Trophoblast cell (in vitro differentiated cells and primary cell): Measurements from ENCODE around the gene ADIPOR2.

Source experiments
- DNase-seq, 2 donors: peaks; one replicate each; pipeline ENCODE4 v3.0.0-alpha.2; 2016
- H2AFZ ChIP-seq: 2 replicates; pipeline ENCODE4 v1.6.1; 2013; ENCODE audit warnings: low read length, moderate library complexity, mild to moderate bottlenecking; ENCODE audit not compliant: insufficient read depth, poor library complexity
- H2AK5ac ChIP-seq: 2 replicates; pipeline ENCODE4 v1.6.1; 2013; ENCODE audit warnings: mild to moderate bottlenecking, low read length
- H2BK120ac ChIP-seq: 2 replicates; pipeline ENCODE4 v1.6.1; 2013; ENCODE audit warnings: low read length, mild to moderate bottlenecking, moderate library complexity; ENCODE audit not compliant: insufficient read depth, poor library complexity
- H2BK12ac ChIP-seq: 2 replicates; pipeline ENCODE4 v1.6.1; 2013; ENCODE audit warnings: mild to moderate bottlenecking, low read length, moderate library complexity
- H2BK5ac ChIP-seq: 2 replicates; pipeline ENCODE4 v1.6.1; 2013; ENCODE audit warnings: low read length, low read depth, moderate library complexity, mild to moderate bottlenecking; ENCODE audit not compliant: poor library complexity
- H3K14ac ChIP-seq: 2 replicates; pipeline ENCODE4 v1.6.1; 2013; ENCODE audit warnings: mild to moderate bottlenecking, low read length
- H3K18ac ChIP-seq: 2 replicates; pipeline ENCODE4 v1.6.1; 2013; ENCODE audit warnings: mild to moderate bottlenecking, low read length
- H3K23ac ChIP-seq: 2 replicates; pipeline ENCODE4 v1.6.1; 2013; ENCODE audit warnings: low read length
- H3K27ac ChIP-seq: 2 replicates; pipeline ENCODE4 v1.5.1; 2013; ENCODE audit warnings: low read depth, mild to moderate bottlenecking, inconsistent platforms, low read length, moderate library complexity
- H3K27me3 ChIP-seq: 2 replicates; pipeline ENCODE4 v1.6.1; 2013; ENCODE audit warnings: inconsistent platforms, mild to moderate bottlenecking, low read length, moderate library complexity; ENCODE audit not compliant: insufficient read depth
- H3K36me3 ChIP-seq, 2 experiments: 1 replicate in 1 of 2; 2 replicates in 1 of 2; pipeline ENCODE4 v1.6.1; 2013; ENCODE audit warnings: low read length in 2 of 2, mild to moderate bottlenecking in 2 of 2, moderate library complexity in 1 of 2; ENCODE audit not compliant: insufficient read depth in 2 of 2, control insufficient read depth in 1 of 2
- H3K4ac ChIP-seq: 2 replicates; pipeline ENCODE4 v1.6.1; 2013; ENCODE audit warnings: low read depth, mild to moderate bottlenecking, low read length, moderate library complexity
- H3K4me1 ChIP-seq, 2 experiments: 1 replicate in 1 of 2; 2 replicates in 1 of 2; pipeline ENCODE4 v1.6.1; 2013; ENCODE audit warnings: low read length in 2 of 2, mild to moderate bottlenecking in 2 of 2, moderate library complexity in 1 of 2; ENCODE audit not compliant: insufficient read depth in 2 of 2, control insufficient read depth in 1 of 2
- H3K4me2 ChIP-seq: 2 replicates; pipeline ENCODE4 v1.6.1; 2013; ENCODE audit warnings: inconsistent platforms, mild to moderate bottlenecking, low read length, moderate library complexity
- H3K4me3 ChIP-seq: 2 replicates; pipeline ENCODE4 v1.5.1; 2013; ENCODE audit warnings: mild to moderate bottlenecking, low read depth, low read length, inconsistent platforms
- H3K79me1 ChIP-seq: one replicate; pipeline ENCODE4 v1.6.1; 2013; ENCODE audit warnings: low read length
- H3K79me2 ChIP-seq: 2 replicates; pipeline ENCODE4 v1.6.1; 2013; ENCODE audit warnings: low read length, mild to moderate bottlenecking; ENCODE audit not compliant: control insufficient read depth, insufficient read depth, poor library complexity
- H3K9ac ChIP-seq: 2 replicates; pipeline ENCODE4 v1.6.1; 2013; ENCODE audit warnings: mild to moderate bottlenecking, low read length
- H3K9me3 ChIP-seq: 2 replicates; pipeline ENCODE4 v1.6.1; 2013; ENCODE audit warnings: low read depth, mild to moderate bottlenecking, control low read depth, inconsistent platforms, low read length; ENCODE audit not compliant: insufficient read depth
- H4K12ac ChIP-seq: 2 replicates; pipeline ENCODE4 v1.6.1; 2013; ENCODE audit warnings: low read depth, mild to moderate bottlenecking, low read length, moderate library complexity
- H4K8ac ChIP-seq: 2 replicates; pipeline ENCODE4 v1.6.1; 2013; ENCODE audit warnings: low read depth, mild to moderate bottlenecking, low read length, moderate library complexity
- H4K91ac ChIP-seq: one replicate; pipeline ENCODE4 v1.6.1; 2013; ENCODE audit warnings: low read depth, mild to moderate bottlenecking, low read length, moderate library complexity
- WGBS: extraction: QIAGEN DNeasy Blood & Tissue Kit; methylation state at CpG from one replicate; pipeline ENCODE4 v1.1.7; 2013; ENCODE audit warnings: missing lambda C conversion rate; ENCODE audit not compliant: insufficient read length, insufficient coverage; ENCODE audit errors: extremely low coverage; 5-methylcytosine and 5-hydroxymethylcytosine counted together

ADIPOR2 gene

GRCh38 chr12:1779783-1780182, 88.9 kb downstream of the ADIPOR2 start:
- WGBS, result no CpG with 5 or more reads among the region's 1 CpG
- no peak overlapping the region for H4K8ac ChIP-seq
- H3K14ac ChIP-seq, result no peak overlapping the region
- no peak overlapping the region for H3K23ac ChIP-seq
- peaks cover 3 to 10% of the 10 kb centered on the region in 2 experiments for H3K4me1 ChIP-seq
- no peak overlapping the region for H2AK5ac ChIP-seq
- H3K36me3 ChIP-seq, result peaks cover 2 to 7% of the 10 kb centered on the region in 2 experiments
- no peaks in the 10 kb centered on the region for H3K9me3 ChIP-seq
- H2BK120ac ChIP-seq, result no peak overlapping the region
- no peak overlapping the region for H3K27ac ChIP-seq
- no peaks in the 10 kb centered on the region for H3K79me2 ChIP-seq
- H2AFZ ChIP-seq, result no peak overlapping the region
- DNase-seq, result no peak
- H2BK12ac ChIP-seq, result no peak overlapping the region
- no peak overlapping the region for H2BK5ac ChIP-seq
- no peak overlapping the region for H3K9ac ChIP-seq
- no peak overlapping the region for H3K4me3 ChIP-seq
- H3K18ac ChIP-seq, result no peak overlapping the region
- H3K79me1 ChIP-seq, result peaks cover 5% of the 10 kb centered on the region
- no peak overlapping the region for H3K4ac ChIP-seq
- H3K4me2 ChIP-seq, result no peak overlapping the region
- no peak overlapping the region for H4K91ac ChIP-seq
- H4K12ac ChIP-seq, result no peak overlapping the region
- no peaks in the 10 kb centered on the region for H3K27me3 ChIP-seq

- H4K12ac ChIP-seq, result no peak overlapping the region
- H3K23ac ChIP-seq, result no peak overlapping the region
- no peak overlapping the region for H4K8ac ChIP-seq
- H2BK120ac ChIP-seq, result no peak overlapping the region
- H3K4me3 ChIP-seq, result no peak overlapping the region
- H3K9ac ChIP-seq, result no peak overlapping the region
- no peak overlapping the region for H3K27ac ChIP-seq
- WGBS, result no CpG with 5 or more reads among the region's 2 CpGs
- no peak overlapping the region for H3K4me2 ChIP-seq
- peak in 1 of 2 donors; percentile 18 for DNase-seq
- H2BK12ac ChIP-seq, result no peak overlapping the region
- H3K27me3 ChIP-seq, result no peaks in the 10 kb centered on the region
- H3K4me1 ChIP-seq, result peaks cover 0 to 2% of the 10 kb centered on the region in 2 experiments
- no peak overlapping the region for H3K4ac ChIP-seq
- no peak overlapping the region for H2AK5ac ChIP-seq
- no peak overlapping the region for H2AFZ ChIP-seq
- no peak overlapping the region for H3K18ac ChIP-seq
- H3K9me3 ChIP-seq, result no peaks in the 10 kb centered on the region
- no peak overlapping the region for H4K91ac ChIP-seq
- peaks cover 8 to 18% of the 10 kb centered on the region in 2 experiments for H3K36me3 ChIP-seq
- H3K79me2 ChIP-seq, result no peaks in the 10 kb centered on the region
- H3K79me1 ChIP-seq, result no peaks in the 10 kb centered on the region
- no peak overlapping the region for H2BK5ac ChIP-seq
- H3K14ac ChIP-seq, result no peak overlapping the region
These were observed 90.9 kb downstream of the ADIPOR2 start for GRCh38 chr12:1781772-1782171.

- Histone ChIP-seq H3K79me2 (no peaks in the 10 kb centered on the region), H2BK12ac (no peak overlapping the region), H2BK5ac (no peak overlapping the region), H3K4me2 (no peak overlapping the region), H4K91ac (no peak overlapping the region), H3K4me3 (no peak overlapping the region), H3K27me3 (no peaks in the 10 kb centered on the region), H3K4me1 (peaks cover 0 to 2% of the 10 kb centered on the region in 2 experiments), H4K12ac (no peak overlapping the region), H4K8ac (no peak overlapping the region), H3K23ac (no peak overlapping the region), H2AK5ac (no peak overlapping the region), H3K9ac (no peak overlapping the region), H2BK120ac (no peak overlapping the region), H3K36me3 (peaks cover 8 to 19% of the 10 kb centered on the region in 2 experiments), H2AFZ (no peak overlapping the region), H3K79me1 (no peaks in the 10 kb centered on the region), H3K18ac (no peak overlapping the region), H3K4ac (no peak overlapping the region), H3K14ac (no peak overlapping the region), H3K27ac (no peak overlapping the region), H3K9me3 (no peaks in the 10 kb centered on the region)
- DNase-seq, result no peak
- no CpG with 5 or more reads among the region's 2 CpGs for WGBS
These were observed 91.3 kb downstream of the ADIPOR2 start for GRCh38 chr12:1782215-1782614.

- WGBS, result no CpG with 5 or more reads among the region's 6 CpGs
- Histone ChIP-seq H3K9ac (no peak overlapping the region), H3K4me1 (no peaks in the 10 kb centered on the region)
These were observed 96.8 kb downstream of the ADIPOR2 start for GRCh38 chr12:1787714-1788113.

More at GRCh38 chr12:1787714-1788113, 96.8 kb downstream of the ADIPOR2 start:
- Histone ChIP-seq H3K14ac (no peak overlapping the region), H3K36me3 (peaks cover 8 to 28% of the 10 kb centered on the region in 2 experiments), H2AFZ (no peak overlapping the region), H4K8ac (no peak overlapping the region), H3K23ac (no peak overlapping the region), H3K79me2 (no peaks in the 10 kb centered on the region), H3K27ac (no peak overlapping the region), H3K4me3 (no peak overlapping the region), H2BK12ac (no peak overlapping the region), H2BK5ac (no peak overlapping the region), H3K79me1 (no peaks in the 10 kb centered on the region), H3K4ac (no peak overlapping the region), H3K18ac (no peak overlapping the region), H4K91ac (no peak overlapping the region), H3K9me3 (no peaks in the 10 kb centered on the region), H3K4me2 (no peak overlapping the region), H2AK5ac (no peak overlapping the region), H4K12ac (no peak overlapping the region), H3K27me3 (no peaks in the 10 kb centered on the region), H2BK120ac (no peak overlapping the region)
- DNase-seq, result no peak
